PC-9 (cell line): ENCODE results near the gene IGF1. TPM values are rescaled to one million over a fixed set of nuclear protein-coding genes. Genes with fewer than 3 reads are reported as not detected.

ENCODE experiments used
- BruUV-seq: library from RNA; stranded (reverse); fragments of 400-500 nt; replicated peaks from 2 replicates; lab custom pipeline; 2021; lab: Mats Ljungman, UMichigan
- CTCF ChIA-PET: fragments of 300-600 bp; sonication (Branson Sonifier 250); formaldehyde crosslinking; loops from one replicate; lab custom pipeline; 2022; ENCODE audit warnings: antibody characterized with exemption; lab: Charles Lee
- POLR2A ChIA-PET: fragments of 300-600 bp; sonication (Branson Sonifier 250); formaldehyde crosslinking; loops from one replicate; lab custom pipeline; 2022; ENCODE audit warnings: antibody characterized with exemption; ENCODE audit not compliant: unreplicated experiment; lab: Charles Lee
- DNase-seq, 2 experiments: peaks; one replicate each; pipeline versions ENCODE4 v3.0.0 to v3.0.0-alpha.2; 2015 to 2022; ENCODE audit warnings: mixed read lengths in 1 of 2
- H2AFZ ChIP-seq: fragments of 200-600 bp; sonication (generic); 2 replicates; pipeline ENCODE4 v1.8.1; 2017; ENCODE audit warnings: antibody characterized with exemption
- H3F3A ChIP-seq: fragments of 200-600 bp; sonication (generic); 2 replicates; pipeline ENCODE4 v1.8.1; 2017; ENCODE audit warnings: antibody characterized with exemption, mild to moderate bottlenecking, low read depth; ENCODE audit not compliant: insufficient read depth
- H3K27ac ChIP-seq: fragments of 200-600 bp; sonication (generic); 2 replicates; pipeline ENCODE4 v1.6.1; 2016; ENCODE audit warnings: mixed run types
- H3K27me3 ChIP-seq: fragments of 200-600 bp; sonication (generic); 2 replicates; pipeline ENCODE4 v1.6.1; 2016; ENCODE audit warnings: low read depth, mixed run types; ENCODE audit not compliant: insufficient read depth
- H3K36me3 ChIP-seq: fragments of 200-600 bp; sonication (generic); 2 replicates; pipeline ENCODE4 v1.6.1; 2016; ENCODE audit warnings: low read depth, mixed run types
- H3K4me1 ChIP-seq: fragments of 200-600 bp; sonication (generic); replicated peaks from 2 replicates; pipeline ENCODE4 v1.6.1; 2016; ENCODE audit warnings: mixed run types; ENCODE audit not compliant: insufficient read depth
- H3K4me2 ChIP-seq: fragments of 200-600 bp; sonication (generic); 2 replicates; pipeline ENCODE4 v1.6.1; 2017; ENCODE audit warnings: mixed run types
- H3K4me3 ChIP-seq: fragments of 200-600 bp; sonication (generic); 2 replicates; pipeline ENCODE4 v1.6.1; 2016; ENCODE audit warnings: mixed run types
- H3K79me2 ChIP-seq: fragments of 200-600 bp; sonication (generic); 2 replicates; pipeline ENCODE4 v1.6.1; 2017; ENCODE audit warnings: low read depth, mixed run types
- H3K9me2 ChIP-seq: fragments of 200-600 bp; sonication (generic); 2 replicates; pipeline ENCODE4 v1.8.1; 2017; ENCODE audit warnings: mild to moderate bottlenecking; ENCODE audit not compliant: insufficient read depth
- H3K9me3 ChIP-seq: fragments of 200-600 bp; sonication (generic); 2 replicates; pipeline ENCODE4 v1.8.1; 2016; ENCODE audit warnings: low read depth; ENCODE audit not compliant: insufficient read depth
- H4K20me1 ChIP-seq: fragments of 200-600 bp; sonication (generic); 2 replicates; pipeline ENCODE4 v1.8.1; 2017; ENCODE audit not compliant: insufficient read depth
- CTCF ChIP-seq: fragments of 200-600 bp; sonication (generic); conservative IDR thresholded peaks from 2 replicates; pipeline ENCODE4 v1.6.1; 2017; ENCODE audit warnings: mixed run types, antibody characterized with exemption, mild to moderate bottlenecking, moderate library complexity
- EZH2 ChIP-seq: fragments of 200-600 bp; sonication (generic); IDR thresholded peaks from 2 replicates; pipeline ENCODE4 v1.8.0; 2017; ENCODE audit warnings: antibody characterized with exemption, low read depth
- intact Hi-C: fragments of 100-400 bp; cut with micrococcal nuclease; formaldehyde crosslinking; loops from one replicate; pipeline ENCODE4 v1.10.0; 2022; ENCODE audit not compliant: unreplicated experiment
- total RNA-seq: library from RNA; stranded (reverse); gene quantifications from 2 replicates; pipeline ENCODE4 v1.2.3, GENCODE V29; 2021

IGF1 gene
- total RNA-seq, 1 experiment from 2014 or later = not detected

GRCh38 chr12:102459314-102459713, 21.0 kb downstream of the IGF1 start:
- Histone ChIP-seq H3K4me1 (no peaks in the 10 kb centered on the region), H3K4me3 (no peak overlapping the region), H3K27ac (no peak overlapping the region), H3K79me2 (no peaks in the 10 kb centered on the region), H3K9me2 (no peaks in the 10 kb centered on the region), H3F3A (no peaks in the 10 kb centered on the region), H4K20me1 (no peaks in the 10 kb centered on the region), H3K9me3 (no peaks in the 10 kb centered on the region), H2AFZ (no peak overlapping the region), H3K4me2 (no peak overlapping the region), H3K36me3 (no peaks in the 10 kb centered on the region), H3K27me3 (no peaks in the 10 kb centered on the region)
- intact Hi-C loops = no loop called here
- no peak for DNase-seq
- no peak for TF ChIP-seq CTCF
- TF ChIP-seq EZH2 = no peak
- no TSS peak for BruUV-seq
- ChIA-PET POLR2A (no interaction called here), CTCF (no interaction called here)

GRCh38 chr12:102454808-102455760, 25.3 kb downstream of the IGF1 start:
- Histone ChIP-seq H3K9me2 (no peaks in the 10 kb centered on the region), H3K4me3 (no peak overlapping the region), H3K36me3 (no peaks in the 10 kb centered on the region), H3K79me2 (no peaks in the 10 kb centered on the region), H4K20me1 (no peaks in the 10 kb centered on the region), H3K4me2 (no peak overlapping the region), H3F3A (no peaks in the 10 kb centered on the region), H3K27ac (no peak overlapping the region), H3K27me3 (no peaks in the 10 kb centered on the region), H3K4me1 (no peaks in the 10 kb centered on the region), H2AFZ (no peak overlapping the region), H3K9me3 (no peaks in the 10 kb centered on the region)
- CTCF ChIA-PET = no interaction called here
- TF ChIP-seq CTCF = no peak
- no peak for TF ChIP-seq EZH2
- POLR2A ChIA-PET = no interaction called here
- no peak for DNase-seq
- BruUV-seq = no TSS peak
- intact Hi-C loops = no loop called here

GRCh38 chr12:102454330-102454729, 26.0 kb downstream of the IGF1 start:
- Histone ChIP-seq H3K9me2 (no peaks in the 10 kb centered on the region), H4K20me1 (no peaks in the 10 kb centered on the region), H3K4me3 (no peak overlapping the region), H3K36me3 (no peaks in the 10 kb centered on the region), H3K4me1 (no peaks in the 10 kb centered on the region), H3K27me3 (no peaks in the 10 kb centered on the region), H3K27ac (no peak overlapping the region), H3K4me2 (no peak overlapping the region), H3F3A (no peaks in the 10 kb centered on the region), H2AFZ (no peak overlapping the region), H3K79me2 (no peaks in the 10 kb centered on the region), H3K9me3 (no peaks in the 10 kb centered on the region)
- POLR2A ChIA-PET = no interaction called here
- no peak for DNase-seq
- CTCF ChIA-PET = no interaction called here
- BruUV-seq = no TSS peak
- intact Hi-C loops = no loop called here
- TF ChIP-seq CTCF = no peak
- no peak for TF ChIP-seq EZH2
